Mesenchymal stem cell (in vitro differentiated cells and primary cell): ENCODE results near the gene TIAM1.
A peak's percentile ranks its signal among the peaks of the same experiment; 100 is the strongest.

Source experiments
- DNase-seq: peaks from one replicate; pipeline ENCODE4 v3.0.0-alpha.2; 2013
- H2AFZ ChIP-seq: one replicate; pipeline ENCODE4 v1.6.1; 2013; ENCODE audit warnings: low read depth, mild to moderate bottlenecking, control low read depth, inconsistent platforms, low read length, moderate library complexity
- H2AK5ac ChIP-seq: 2 replicates; pipeline ENCODE4 v1.6.1; 2013; ENCODE audit warnings: low read length, moderate library complexity, mild to moderate bottlenecking, inconsistent platforms; ENCODE audit not compliant: severe bottlenecking
- H2BK120ac ChIP-seq: one replicate; pipeline ENCODE4 v1.6.1; 2013; ENCODE audit warnings: low read depth, mild to moderate bottlenecking, inconsistent platforms, low read length, moderate library complexity
- H2BK12ac ChIP-seq, 2 experiments: one replicate each; pipeline ENCODE4 v1.6.1; 2013; ENCODE audit warnings: inconsistent platforms in 2 of 2, low read length in 2 of 2, mild to moderate bottlenecking in 2 of 2, moderate library complexity in 2 of 2, control low read depth in 1 of 2
- H2BK15ac ChIP-seq: one replicate; pipeline ENCODE4 v1.6.1; 2013; ENCODE audit warnings: mild to moderate bottlenecking, low read depth, inconsistent platforms; ENCODE audit not compliant: poor library complexity, severe bottlenecking
- H2BK5ac ChIP-seq: 2 replicates; pipeline ENCODE4 v1.6.1; 2013; ENCODE audit warnings: low read depth, mild to moderate bottlenecking, low read length, control low read depth, inconsistent platforms; ENCODE audit not compliant: poor library complexity, severe bottlenecking
- H3K14ac ChIP-seq, 2 experiments: one replicate each; pipeline ENCODE4 v1.6.1; 2013; ENCODE audit warnings: inconsistent platforms in 2 of 2, low read length in 2 of 2, control low read depth in 1 of 2, mild to moderate bottlenecking in 1 of 2, moderate library complexity in 1 of 2
- H3K18ac ChIP-seq, 2 experiments: one replicate each; pipeline ENCODE4 v1.6.1; 2013; ENCODE audit warnings: inconsistent platforms in 2 of 2, low read length in 2 of 2, control low read depth in 1 of 2, low read depth in 1 of 2, mild to moderate bottlenecking in 1 of 2
- H3K23ac ChIP-seq, 2 experiments: one replicate each; pipeline ENCODE4 v1.6.1; 2013; ENCODE audit warnings: inconsistent platforms in 2 of 2, low read length in 2 of 2, mild to moderate bottlenecking in 2 of 2, moderate library complexity in 2 of 2, control low read depth in 1 of 2
- H3K27ac ChIP-seq: 2 replicates; pipeline ENCODE4 v1.5.1; 2013; ENCODE audit warnings: mild to moderate bottlenecking, moderate library complexity, low read length, control low read depth, inconsistent platforms; ENCODE audit not compliant: poor library complexity, severe bottlenecking
- H3K27me3 ChIP-seq, 2 experiments: 2 replicates each; pipeline versions ENCODE4 v1.6.1 to v1.7.0; 2013; ENCODE audit warnings: low read length in 2 of 2, mild to moderate bottlenecking in 2 of 2, moderate library complexity in 2 of 2, control low read depth in 1 of 2, inconsistent platforms in 1 of 2; ENCODE audit not compliant: control insufficient read depth in 1 of 2, insufficient read depth in 1 of 2
- H3K36me3 ChIP-seq, 2 experiments: 2 replicates each; pipeline versions ENCODE4 v1.6.1 to v1.7.0; 2013; ENCODE audit warnings: low read length in 2 of 2, control low read depth in 1 of 2, inconsistent platforms in 1 of 2, low read depth in 1 of 2, mild to moderate bottlenecking in 1 of 2; ENCODE audit not compliant: insufficient read depth in 2 of 2, control insufficient read depth in 1 of 2
- H3K4ac ChIP-seq, 2 experiments: one replicate each; pipeline ENCODE4 v1.6.1; 2013; ENCODE audit warnings: inconsistent platforms in 2 of 2, low read length in 2 of 2, mild to moderate bottlenecking in 2 of 2, moderate library complexity in 2 of 2, control low read depth in 1 of 2, low read depth in 1 of 2
- H3K4me1 ChIP-seq: 2 replicates; pipeline ENCODE4 v1.6.1; 2013; ENCODE audit warnings: low read depth, low read length, control low read depth; ENCODE audit not compliant: control insufficient read depth, insufficient read depth
- H3K4me2 ChIP-seq: 2 replicates; pipeline ENCODE4 v1.6.1; 2013; ENCODE audit warnings: low read length, mild to moderate bottlenecking, inconsistent platforms; ENCODE audit not compliant: poor library complexity, severe bottlenecking
- H3K4me3 ChIP-seq, 2 experiments: 2 replicates each; pipeline versions ENCODE4 v1.5.1 to v1.7.0; 2013; ENCODE audit warnings: low read length in 2 of 2, mild to moderate bottlenecking in 2 of 2, control low read depth in 1 of 2, low read depth in 1 of 2; ENCODE audit not compliant: insufficient read depth in 1 of 2
- H3K79me1 ChIP-seq: replicated peaks from 2 replicates; pipeline ENCODE4 v1.6.1; 2013; ENCODE audit warnings: mild to moderate bottlenecking, control low read depth, low read length, inconsistent platforms; ENCODE audit not compliant: poor library complexity, severe bottlenecking
- H3K9ac ChIP-seq: 2 replicates; pipeline ENCODE4 v1.7.0; 2013; ENCODE audit warnings: mild to moderate bottlenecking, low read length, moderate library complexity
- H3K9me3 ChIP-seq: 2 replicates; pipeline ENCODE4 v1.7.0; 2013; ENCODE audit warnings: mild to moderate bottlenecking, low read length; ENCODE audit not compliant: control insufficient read depth
- H4K8ac ChIP-seq: one replicate; pipeline ENCODE4 v1.6.1; 2013; ENCODE audit warnings: inconsistent platforms, mild to moderate bottlenecking, low read length, moderate library complexity
- H4K91ac ChIP-seq: one replicate; pipeline ENCODE4 v1.6.1; 2013; ENCODE audit warnings: mild to moderate bottlenecking, low read length, inconsistent platforms
- WGBS: methylation state at CpG from one replicate; pipeline ENCODE4 v1.1.7; 2013; ENCODE audit warnings: mixed read lengths; 5-methylcytosine and 5-hydroxymethylcytosine counted together

The TIAM1 gene

GRCh38 chr21:31225713-31226112 is 118.3 kb downstream of the TIAM1 start:
- Histone ChIP-seq H3K36me3 (peaks cover 2 to 39% of the 10 kb centered on the region in 2 experiments), H3K79me1 (no peaks in the 10 kb centered on the region), H3K4me2 (no peak overlapping the region), H3K27me3 (no peaks in the 10 kb centered on the region), H3K23ac (no peak overlapping the region), H3K27ac (no peak overlapping the region), H3K4ac (no peak overlapping the region), H4K8ac (no peak overlapping the region), H3K14ac (no peak overlapping the region), H2BK12ac (no peak overlapping the region), H3K18ac (no peak overlapping the region), H3K9me3 (no peaks in the 10 kb centered on the region), H3K9ac (no peak overlapping the region), H3K4me1 (no peaks in the 10 kb centered on the region), H4K91ac (no peak overlapping the region), H2BK15ac (no peak overlapping the region), H2AK5ac (no peak overlapping the region), H2BK5ac (no peak overlapping the region), H2BK120ac (no peak overlapping the region), H2AFZ (no peak overlapping the region), H3K4me3 (no peak overlapping the region)
- WGBS: 96% methylated on average over 11 of the region's 11 CpGs
- no peak for DNase-seq

- no peak overlapping the region for H3K4me2 ChIP-seq
- H3K4me1 ChIP-seq: peaks cover 2% of the 10 kb centered on the region
- H3K79me1 ChIP-seq: no peaks in the 10 kb centered on the region
- H2AFZ ChIP-seq: no peak overlapping the region
- no peak for DNase-seq
- H3K27me3 ChIP-seq: no peaks in the 10 kb centered on the region
- H2BK15ac ChIP-seq: no peak overlapping the region
- no peak overlapping the region for H3K9ac ChIP-seq
- H2AK5ac ChIP-seq: no peak overlapping the region
- no peaks in the 10 kb centered on the region for H3K9me3 ChIP-seq
- no peak overlapping the region for H3K4me3 ChIP-seq
- no peak overlapping the region for H4K8ac ChIP-seq
- no peak overlapping the region for H3K4ac ChIP-seq
- peaks cover 2 to 37% of the 10 kb centered on the region in 2 experiments for H3K36me3 ChIP-seq
- no peak overlapping the region for H2BK5ac ChIP-seq
- H4K91ac ChIP-seq: no peak overlapping the region
- H2BK120ac ChIP-seq: no peak overlapping the region
- H2BK12ac ChIP-seq: no peak overlapping the region
- H3K18ac ChIP-seq: no peak overlapping the region
- no peak overlapping the region for H3K14ac ChIP-seq
- H3K23ac ChIP-seq: no peak overlapping the region
- H3K27ac ChIP-seq: no peak overlapping the region
- 92% methylated on average over 3 of the region's 6 CpGs for WGBS
These were observed 121.9 kb downstream of the TIAM1 start for GRCh38 chr21:31222142-31222541.

GRCh38 chr21:31221043-31221442 is 123.0 kb downstream of the TIAM1 start:
- no peak overlapping the region for H3K27ac ChIP-seq
- H3K18ac ChIP-seq: no peak overlapping the region
- H3K27me3 ChIP-seq: no peaks in the 10 kb centered on the region
- no peak overlapping the region for H2BK120ac ChIP-seq
- H3K9ac ChIP-seq: no peak overlapping the region
- no peak overlapping the region for H3K4ac ChIP-seq
- no peak overlapping the region for H2AFZ ChIP-seq
- H2AK5ac ChIP-seq: no peak overlapping the region
- H3K4me3 ChIP-seq: no peak overlapping the region
- DNase-seq: no peak
- no peak overlapping the region for H2BK12ac ChIP-seq
- H2BK15ac ChIP-seq: no peak overlapping the region
- peaks cover 2% of the 10 kb centered on the region for H3K4me1 ChIP-seq
- no peak overlapping the region for H3K14ac ChIP-seq
- H4K8ac ChIP-seq: no peak overlapping the region
- no peak overlapping the region for H3K23ac ChIP-seq
- no peaks in the 10 kb centered on the region for H3K9me3 ChIP-seq
- no peak overlapping the region for H4K91ac ChIP-seq
- no peak overlapping the region for H2BK5ac ChIP-seq
- no peak overlapping the region for H3K4me2 ChIP-seq
- 81% methylated on average over 5 of the region's 5 CpGs for WGBS
- H3K79me1 ChIP-seq: no peaks in the 10 kb centered on the region
- H3K36me3 ChIP-seq: peaks cover 2 to 43% of the 10 kb centered on the region in 2 experiments

- peak; percentile 20 for DNase-seq
- H3K9ac ChIP-seq: peak overlapping the region; percentile 14
- no peaks in the 10 kb centered on the region for H3K79me1 ChIP-seq
- no peak overlapping the region for H3K14ac ChIP-seq
- no peak overlapping the region for H3K4me2 ChIP-seq
- H3K23ac ChIP-seq: no peak overlapping the region
- WGBS: 40% methylated on average over 1 of the region's 1 CpG
- H3K27me3 ChIP-seq: no peaks in the 10 kb centered on the region
- H4K8ac ChIP-seq: no peak overlapping the region
- H2BK15ac ChIP-seq: no peak overlapping the region
- H2BK5ac ChIP-seq: no peak overlapping the region
- H2BK12ac ChIP-seq: no peak overlapping the region
- H3K18ac ChIP-seq: no peak overlapping the region
- H3K9me3 ChIP-seq: no peaks in the 10 kb centered on the region
- peaks cover 2% of the 10 kb centered on the region for H3K4me1 ChIP-seq
- peaks cover 2 to 40% of the 10 kb centered on the region in 2 experiments for H3K36me3 ChIP-seq
- no peak overlapping the region for H2AK5ac ChIP-seq
- no peak overlapping the region for H2BK120ac ChIP-seq
- no peak overlapping the region for H3K4ac ChIP-seq
- no peak overlapping the region for H2AFZ ChIP-seq
- H3K27ac ChIP-seq: no peak overlapping the region
- no peak overlapping the region for H3K4me3 ChIP-seq
- no peak overlapping the region for H4K91ac ChIP-seq
These were observed 123.5 kb downstream of the TIAM1 start for GRCh38 chr21:31220575-31220974.
